PFSK-1 (cell line): ENCODE results near the gene FASTK.

Experiments
- POLR2AphosphoS5 ChIP-seq: IDR thresholded peaks from 2 replicates; pipeline ENCODE4 v1.6.1; 2012; ENCODE audit warnings: low read depth, mild to moderate bottlenecking, control low read depth, low read length, moderate library complexity
- SIN3A ChIP-seq: IDR thresholded peaks from 2 replicates; pipeline ENCODE4 v1.6.1; 2012; ENCODE audit warnings: mild to moderate bottlenecking, low read length, moderate library complexity, borderline replicate concordance; ENCODE audit not compliant: insufficient read depth

GRCh38 chr7:151115121-151115835, 34.7 kb upstream of the FASTK start:
- TF ChIP-seq POLR2AphosphoS5 (no peak), SIN3A (no peak)
